Measurements from ENCODE around the gene SAPCD1. TPM values are rescaled to one million over a fixed set of nuclear protein-coding genes. Genes with fewer than 3 reads are reported as not detected.

Gene SAPCD1
- total and polyA plus RNA-seq, 2 donors from 2014 or later = 6.5 to 6.8 TPM

GRCh38 chr6:31734247-31734820, 28.1 kb upstream of the SAPCD1 start:
- Histone ChIP-seq H3K27ac (ENCODE audit: low read depth in 2 of 2, low read length in 2 of 2) (peak overlapping the region; percentile 98 to 99), H3K4me3 (ENCODE audit: low read length in 3 of 3) (peak overlapping the region; percentile 93 to 100 (median 98)), H3K27me3 (ENCODE audit: control insufficient read depth, insufficient read depth, low read length) (no peaks in the 10 kb centered on the region), H3K4me1 (ENCODE audit: control insufficient read depth in 2 of 3, insufficient read depth in 2 of 3, low read depth in 1 of 3, low read length in 3 of 3) (peaks cover 10 to 36% (median 28%) of the 10 kb centered on the region in 3 donors), H3K9me3 (ENCODE audit: control insufficient read depth in 2 of 3, insufficient read depth in 1 of 3, low read length in 3 of 3) (no peaks in the 10 kb centered on the region), H3K9ac (ENCODE audit: low read length in 3 of 3) (peak overlapping the region in 2 of 3 donors; percentile 34 to 99), H3K36me3 (ENCODE audit: control insufficient read depth in 2 of 3, insufficient read depth in 3 of 3, low read length in 3 of 3) (peaks cover 0 to 28% (median 16%) of the 10 kb centered on the region in 3 donors)
- peak in 1 of 5 donors; percentile 24 for DNase-seq
- FAIRE-seq = no peak
- intact Hi-C loops (cut with DNase I) = no loop called here
- TF ChIP-seq CTCF (IDR thresholded peaks at IDR 0.05; ENCODE audit: borderline replicate concordance, extremely low read depth, insufficient read depth) = no peak

DNA sequence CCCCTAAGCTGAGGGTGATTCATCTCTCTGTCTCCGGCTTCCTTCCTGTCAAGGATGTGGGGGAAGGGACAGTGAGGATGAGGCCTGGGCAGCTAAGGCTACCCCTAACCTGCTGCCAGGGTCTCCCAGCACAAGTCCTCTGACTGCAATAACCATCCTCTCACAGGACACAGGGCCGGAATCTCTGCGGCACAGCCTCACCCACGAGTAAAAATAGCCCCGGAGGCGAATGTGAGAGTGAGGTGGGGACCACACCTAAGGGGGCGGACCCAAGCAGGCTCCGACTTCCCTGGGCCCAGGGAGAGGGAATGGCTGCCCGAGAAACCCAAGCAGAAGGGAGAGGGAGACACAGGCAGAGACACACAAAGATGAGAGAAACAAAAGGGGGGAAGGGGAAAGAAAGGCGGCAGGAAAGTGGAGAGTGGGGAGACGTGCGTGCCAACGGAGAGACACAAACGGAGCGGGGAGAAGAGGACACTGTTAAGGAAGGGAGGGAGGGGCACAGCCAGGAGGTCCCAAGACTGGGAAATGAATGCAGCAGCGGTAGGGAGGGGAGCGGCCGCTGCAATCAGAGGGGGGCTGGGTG, 27.5 kb upstream of the SAPCD1 start:
- FAIRE-seq = no peak
- H3K4me1 ChIP-seq (ENCODE audit: control insufficient read depth in 2 of 3, insufficient read depth in 2 of 3, low read depth in 1 of 3, low read length in 3 of 3) = peaks cover 10 to 36% (median 28%) of the 10 kb centered on the region in 3 donors

DNA sequence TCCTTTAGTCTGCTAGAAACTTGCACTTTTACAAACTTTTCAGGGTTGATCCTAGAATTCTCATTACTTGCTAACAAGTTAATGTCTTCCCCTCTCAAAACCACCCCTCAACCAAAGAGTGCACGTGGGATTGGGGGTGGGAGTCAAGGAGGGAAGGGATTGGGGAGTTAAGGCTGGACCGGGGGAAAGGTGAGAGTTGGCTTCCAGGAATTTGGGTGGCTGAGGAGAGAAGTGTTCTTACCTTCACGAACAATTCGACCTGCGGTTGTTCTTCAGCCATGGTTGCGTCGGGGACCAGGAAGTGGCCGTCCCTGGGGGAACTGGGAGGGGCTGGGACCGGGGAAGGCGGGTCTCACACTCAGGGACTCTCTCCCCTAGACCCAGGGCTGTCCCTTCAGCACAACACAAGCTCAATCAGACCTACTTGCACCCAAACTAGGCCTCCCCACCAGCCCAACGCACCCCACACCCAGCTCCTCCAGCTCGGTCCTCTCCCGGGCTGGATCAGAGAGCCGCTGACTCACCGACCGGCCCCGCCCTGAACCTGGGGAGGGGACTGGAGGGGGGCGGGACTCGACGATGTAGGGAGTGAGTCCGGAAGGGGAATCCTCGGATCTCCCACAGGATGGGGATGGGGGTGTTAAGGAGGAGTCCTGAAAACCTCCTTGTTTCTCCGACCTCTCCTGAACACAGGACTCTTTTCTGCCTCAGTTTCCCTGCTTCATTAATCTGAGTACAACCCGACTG, 26.3 kb upstream of the SAPCD1 start, which contains the start of gene CLIC1:
Gene CLIC1 (minus strand): TSS at position 510 of the 747 bp plus-strand sequence. CDS start 230 bp downstream, at position 280.
- intact Hi-C loops (cut with DNase I) = no loop called here
- peaks cover 10 to 37% (median 32%) of the 10 kb centered on the region in 3 donors for H3K4me1 ChIP-seq (ENCODE audit: control insufficient read depth in 2 of 3, insufficient read depth in 2 of 3, low read depth in 1 of 3, low read length in 3 of 3)
- no peak for FAIRE-seq

More for the DNA sequence above, 27.5 kb upstream of the SAPCD1 start:
- Histone ChIP-seq H3K9ac (ENCODE audit: low read length in 3 of 3) (peak overlapping the region; percentile 90 to 99 (median 99)), H3K27me3 (ENCODE audit: control insufficient read depth, insufficient read depth, low read length) (no peaks in the 10 kb centered on the region), H3K27ac (ENCODE audit: low read depth in 2 of 2, low read length in 2 of 2) (peak overlapping the region; percentile 98 to 99), H3K4me3 (ENCODE audit: low read length in 3 of 3) (peak overlapping the region; percentile 93 to 100 (median 98)), H3K36me3 (ENCODE audit: control insufficient read depth in 2 of 3, insufficient read depth in 3 of 3, low read length in 3 of 3) (peaks cover 0 to 28% (median 16%) of the 10 kb centered on the region in 3 donors), H3K9me3 (ENCODE audit: control insufficient read depth in 2 of 3, insufficient read depth in 1 of 3, low read length in 3 of 3) (no peaks in the 10 kb centered on the region)
- intact Hi-C loops (cut with DNase I) = no loop called here
- DNase-seq = peak; percentile 43 to 87 (median 75)
- TF ChIP-seq CTCF (IDR thresholded peaks at IDR 0.05; ENCODE audit: borderline replicate concordance, extremely low read depth, insufficient read depth) = no peak

More for the DNA sequence above, 26.3 kb upstream of the SAPCD1 start, which contains the start of gene CLIC1:
- TF ChIP-seq CTCF (IDR thresholded peaks at IDR 0.05; ENCODE audit: borderline replicate concordance, extremely low read depth, insufficient read depth) = no peak
- peak; percentile 86 to 96 (median 92) for DNase-seq
- H3K27me3 ChIP-seq (ENCODE audit: control insufficient read depth, insufficient read depth, low read length) = no peaks in the 10 kb centered on the region
- H3K9ac ChIP-seq (ENCODE audit: low read length in 3 of 3) = peak within 1 kb of the TSS; percentile 90 to 99 (median 99)
- H3K36me3 ChIP-seq (ENCODE audit: control insufficient read depth in 2 of 3, insufficient read depth in 3 of 3, low read length in 3 of 3) = peaks cover 0 to 24% (median 14%) of the 10 kb centered on the region in 3 donors
- no peaks in the 10 kb centered on the region for H3K9me3 ChIP-seq (ENCODE audit: control insufficient read depth in 2 of 3, insufficient read depth in 1 of 3, low read length in 3 of 3)
- H3K4me3 ChIP-seq (ENCODE audit: low read length in 3 of 3) = peak within 1 kb of the TSS; percentile 93 to 100 (median 98)
- peak within 1 kb of the TSS; percentile 98 to 99 for H3K27ac ChIP-seq (ENCODE audit: low read depth in 2 of 2, low read length in 2 of 2)
